HG03521 (cell line): ENCODE data around the gene LRFN3.
"Not testable (repeated sequence)": the region's sequence is repeated elsewhere in the genome, so short reads cannot be mapped to it uniquely, and the experiment has no call there.

Experiments
- ATAC-seq: cut with Tn5 transposase; IDR thresholded peaks from one replicate; pipeline ENCODE4 v1.9.1; 2021; ENCODE audit warnings: mild to moderate bottlenecking, moderate library complexity; ENCODE audit not compliant: unreplicated experiment

The LRFN3 gene

GRCh38 chr19:35937345-35938281 lies 1.4 kb downstream of the LRFN3 start:
- no peak for ATAC-seq

DNA sequence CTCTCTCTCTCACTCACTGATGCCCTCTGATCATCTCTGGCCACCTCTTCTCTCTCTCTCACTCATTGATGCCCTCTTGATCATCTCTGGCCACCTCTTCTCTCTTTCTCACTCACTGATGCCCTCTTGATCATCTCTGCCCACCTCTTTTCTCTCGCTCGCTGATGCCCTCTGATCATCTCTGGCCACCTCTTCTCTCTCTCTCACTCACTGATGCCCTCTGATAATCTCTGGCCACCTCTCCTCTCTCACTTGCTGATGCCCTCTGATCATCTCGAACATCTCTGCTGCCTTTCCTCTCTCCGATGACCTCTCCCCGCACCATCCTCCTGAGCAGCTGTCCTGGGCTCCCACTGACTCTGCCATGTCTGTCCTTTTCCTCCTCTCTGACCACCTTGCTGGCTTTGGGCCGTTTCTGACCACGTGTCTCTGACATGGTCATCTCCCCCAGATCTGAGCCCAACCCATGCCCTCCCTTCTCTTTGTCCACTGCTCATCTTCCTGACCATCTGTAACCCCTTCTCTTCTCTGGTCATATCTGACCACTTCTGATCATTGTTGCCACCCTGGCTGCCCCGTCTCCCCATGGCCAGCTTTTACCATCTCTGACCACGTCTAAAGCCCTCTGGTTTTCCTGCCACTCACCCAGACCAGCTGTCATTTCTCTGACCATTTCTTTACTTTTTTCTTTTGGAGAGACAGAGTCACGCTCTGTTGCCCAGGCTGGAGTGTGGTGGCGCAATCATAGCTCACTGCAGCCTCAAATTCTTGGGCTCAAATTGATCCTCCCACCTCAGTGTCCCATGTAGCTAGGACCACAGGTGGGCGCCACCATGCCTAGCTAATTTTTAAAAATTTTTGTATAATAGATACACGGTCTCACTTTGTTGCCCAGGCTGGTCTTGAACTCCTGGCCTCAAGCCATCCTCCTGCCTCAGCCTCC lies 2.4 kb downstream of the LRFN3 start:
- no peak for ATAC-seq

GRCh38 chr19:35939307-35940077 lies 3.3 kb downstream of the LRFN3 start:
- ATAC-seq, result no peak

- ATAC-seq, result no peak
These were observed 4.1 kb downstream of the LRFN3 start for GRCh38 chr19:35940078-35940775.

GRCh38 chr19:35940839-35941238 lies 4.7 kb downstream of the LRFN3 start:
- no peak for ATAC-seq

GRCh38 chr19:35942235-35942634 lies 6.1 kb downstream of the LRFN3 start:
- ATAC-seq, result no peak

GRCh38 chr19:35943321-35944301 lies 7.4 kb downstream of the LRFN3 start:
- ATAC-seq, result no peak

GRCh38 chr19:35944556-35944955 lies 8.4 kb downstream of the LRFN3 start:
- no peak for ATAC-seq

- ATAC-seq, result no peak
These were observed 9.1 kb downstream of the LRFN3 start for GRCh38 chr19:35945121-35945790.

- no peak for ATAC-seq
These were observed 10.0 kb downstream of the LRFN3 start for GRCh38 chr19:35946203-35946602.

DNA sequence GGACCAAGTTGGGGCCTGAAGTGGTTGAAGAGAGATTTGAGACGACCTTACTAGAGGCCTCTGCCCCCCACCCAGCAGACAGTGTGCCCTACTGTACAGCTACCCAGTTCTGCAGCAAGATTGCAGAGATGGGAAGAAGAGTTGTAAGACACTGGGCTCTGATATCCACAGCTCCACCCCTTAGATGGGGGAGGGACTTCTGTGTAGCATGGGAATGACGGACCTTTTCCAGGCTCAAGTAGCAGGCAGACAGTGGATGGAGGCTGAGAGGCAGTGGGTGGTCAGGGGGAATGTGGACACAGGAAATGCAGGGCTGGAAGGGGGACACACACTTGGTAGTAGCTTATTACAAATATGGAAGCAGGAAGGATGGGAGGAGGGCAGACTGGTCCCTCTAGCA lies 13.0 kb downstream of the LRFN3 start:
- ATAC-seq, result no peak

DNA sequence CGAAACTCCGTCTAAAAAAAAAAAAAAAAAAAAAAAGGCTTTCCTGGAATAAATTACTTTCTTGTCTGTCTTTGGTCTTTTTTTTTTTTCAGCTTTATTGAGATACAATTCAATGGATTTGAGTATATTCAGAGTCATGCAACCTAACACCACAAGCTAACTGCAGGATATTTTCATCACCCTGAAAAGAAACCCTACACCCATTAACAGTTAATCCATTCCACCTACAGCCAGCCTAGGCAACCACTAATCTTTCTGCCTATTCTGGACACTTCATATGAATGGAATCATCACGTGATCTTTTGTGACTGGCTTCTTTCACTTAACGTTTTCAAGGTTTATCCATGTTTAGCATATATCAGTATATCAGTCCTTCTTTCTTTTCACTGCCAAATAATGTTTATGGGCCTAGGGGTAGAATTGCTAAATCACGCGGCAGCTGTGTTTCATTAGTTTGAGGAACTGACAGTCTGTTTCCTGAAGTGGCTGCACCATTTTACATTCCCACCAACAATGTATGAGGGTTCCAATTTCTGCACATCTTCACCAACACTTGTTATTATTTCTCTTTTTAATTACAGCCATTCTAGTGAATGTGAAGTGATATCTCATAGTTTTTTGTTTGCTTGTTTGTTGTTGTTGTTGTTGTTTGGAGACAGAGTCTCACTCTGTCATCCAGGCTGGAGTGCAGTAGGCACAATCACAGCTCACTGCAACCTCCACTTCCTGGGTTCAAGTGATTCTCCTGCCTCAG lies 19.9 kb downstream of the LRFN3 start:
- no peak for ATAC-seq

DNA sequence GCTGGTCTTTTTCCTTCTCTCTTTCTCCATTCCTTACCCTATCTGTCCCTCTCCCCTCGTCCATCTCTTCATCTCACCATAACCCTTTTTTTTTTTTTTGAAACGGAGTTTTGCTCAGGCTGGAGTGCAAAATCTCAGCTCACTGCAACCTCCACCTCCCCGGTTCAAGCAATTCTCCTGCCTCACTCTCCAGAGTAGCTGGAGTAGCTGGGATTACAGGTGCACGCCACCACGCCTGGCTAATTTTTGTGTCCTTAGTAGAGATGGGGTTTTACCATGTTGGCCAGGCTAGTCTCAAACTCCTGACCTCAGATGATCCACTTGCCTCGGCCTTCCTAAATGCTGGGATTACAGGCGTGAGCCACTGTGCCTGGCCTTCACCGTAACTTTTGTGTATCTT lies 21.2 kb downstream of the LRFN3 start:
- ATAC-seq, result not testable (repeated sequence)

DNA sequence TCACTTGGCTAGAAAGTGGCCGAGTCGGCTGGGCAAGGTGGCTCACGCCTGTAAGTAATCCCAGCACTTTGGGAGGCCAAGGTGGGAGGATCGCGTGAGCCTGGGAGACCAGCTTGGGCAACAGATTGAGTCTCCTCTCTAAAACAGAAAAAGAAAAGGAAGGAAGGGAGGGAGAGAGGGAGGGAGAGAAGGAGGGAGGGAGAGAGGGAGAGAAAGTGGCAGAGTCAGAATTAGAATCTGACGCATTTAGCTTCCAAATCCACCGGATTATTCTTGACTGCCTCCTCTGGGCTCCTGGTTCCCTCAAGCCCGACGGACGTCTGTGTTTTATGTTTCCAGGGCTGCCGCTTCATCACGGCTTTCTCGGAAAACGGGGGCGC lies 22.5 kb downstream of the LRFN3 start:
- no peak for ATAC-seq

DNA sequence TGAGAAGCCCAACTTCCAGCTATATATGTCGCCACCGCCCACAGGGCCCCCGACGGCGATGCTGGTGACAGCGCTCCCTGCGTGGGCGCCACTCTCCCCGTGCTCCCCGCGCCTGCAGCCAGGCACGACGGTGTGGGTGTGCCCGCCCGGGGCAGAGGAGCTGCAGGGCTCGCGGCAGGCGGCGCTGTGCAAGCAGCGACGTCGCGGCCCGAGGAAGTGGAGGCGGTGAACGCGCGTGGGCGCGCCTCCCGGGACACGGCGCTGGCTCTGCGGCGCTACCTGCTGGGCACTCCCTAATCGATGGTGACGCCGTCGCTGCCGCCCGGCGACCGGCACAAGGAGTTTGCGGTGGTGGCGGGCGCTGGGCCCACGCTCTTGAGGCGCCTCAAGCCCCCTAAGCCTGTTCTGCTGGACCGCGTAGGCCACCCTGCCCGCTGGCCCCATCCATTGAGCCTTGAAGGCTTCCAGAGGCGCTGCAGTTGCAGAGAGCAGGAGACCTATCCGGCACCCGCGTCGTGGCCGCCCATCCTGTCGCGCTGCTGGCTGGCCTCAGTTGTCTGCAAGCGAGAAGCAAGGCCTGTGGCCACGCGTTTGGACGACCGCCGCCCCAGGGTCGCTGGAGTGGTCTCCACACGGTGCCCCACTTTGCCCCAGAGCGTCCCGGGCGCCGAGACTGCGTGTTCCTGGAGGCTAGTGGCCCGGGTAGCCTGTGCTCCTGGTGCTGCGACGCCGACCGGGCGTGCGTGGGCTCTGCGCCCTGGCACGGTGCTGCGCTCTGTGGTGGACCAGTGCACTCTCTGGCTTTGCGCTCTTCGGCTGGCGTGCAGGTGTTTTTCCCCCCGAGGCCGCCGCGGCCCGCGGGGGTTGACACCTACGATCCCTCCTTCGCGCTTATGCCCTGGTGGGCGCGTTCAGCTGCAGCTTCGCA lies 23.1 kb downstream of the LRFN3 start:
- ATAC-seq, result no peak

- ATAC-seq, result no peak
These were observed 23.8 kb downstream of the LRFN3 start for GRCh38 chr19:35959968-35960320.

GRCh38 chr19:35960432-35960972 lies 24.3 kb downstream of the LRFN3 start:
- ATAC-seq, result no peak
